ENCODE measurements around the gene WDR7. TPM values are rescaled to one million over a fixed set of nuclear protein-coding genes. Genes with fewer than 3 reads are reported as not detected.

WDR7 gene
- total RNA-seq, 2 experiments from 2014 or later: 28.8 to 30.5 TPM

DNA sequence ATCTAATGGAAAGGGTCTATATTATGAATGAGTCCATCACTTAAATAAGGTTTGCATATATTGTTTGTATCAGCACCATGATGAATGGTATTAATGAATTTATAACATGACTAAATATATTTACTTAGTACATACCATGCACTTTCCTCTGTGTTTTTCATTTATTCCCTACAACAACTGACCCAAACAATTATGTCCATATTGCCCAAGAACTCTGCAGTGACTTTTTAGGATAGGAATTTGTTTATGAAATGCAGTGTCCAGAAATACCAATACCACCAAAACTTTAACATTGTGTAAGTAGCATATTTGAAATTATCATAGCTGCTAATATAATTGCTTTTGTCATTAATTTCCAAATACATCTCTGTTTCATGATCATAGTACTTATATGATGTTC is 119.7 kb downstream of the WDR7 start:
- peaks cover 44% of the 10 kb centered on the region for H3K36me3 Mint-ChIP-seq (ENCODE audit: low read depth)
- ATAC-seq (ENCODE audit: poor library complexity): no peak
- H3K9me3 ChIP-seq (ENCODE audit: control insufficient read depth in 1 of 2, insufficient read depth in 1 of 2, low read length in 2 of 2): no peaks in the 10 kb centered on the region
- no peak overlapping the region for H3K4me3 ChIP-seq (ENCODE audit: low read length)
- no peak overlapping the region for H3K4me3 Mint-ChIP-seq
- no peaks in the 10 kb centered on the region for H3K9me3 Mint-ChIP-seq
- DNase-seq: no peak
- CTCF ChIA-PET: no interaction called here
- no peaks in the 10 kb centered on the region for H3K4me1 Mint-ChIP-seq (ENCODE audit: low read depth)
- no peaks in the 10 kb centered on the region for H3K27me3 ChIP-seq (ENCODE audit: control insufficient read depth in 1 of 2, insufficient read depth in 2 of 2, low read length in 2 of 2)
- H3K27ac ChIP-seq (ENCODE audit: low read depth in 1 of 2, low read length in 2 of 2): no peak overlapping the region
- TF ChIP-seq, protein P1, sequence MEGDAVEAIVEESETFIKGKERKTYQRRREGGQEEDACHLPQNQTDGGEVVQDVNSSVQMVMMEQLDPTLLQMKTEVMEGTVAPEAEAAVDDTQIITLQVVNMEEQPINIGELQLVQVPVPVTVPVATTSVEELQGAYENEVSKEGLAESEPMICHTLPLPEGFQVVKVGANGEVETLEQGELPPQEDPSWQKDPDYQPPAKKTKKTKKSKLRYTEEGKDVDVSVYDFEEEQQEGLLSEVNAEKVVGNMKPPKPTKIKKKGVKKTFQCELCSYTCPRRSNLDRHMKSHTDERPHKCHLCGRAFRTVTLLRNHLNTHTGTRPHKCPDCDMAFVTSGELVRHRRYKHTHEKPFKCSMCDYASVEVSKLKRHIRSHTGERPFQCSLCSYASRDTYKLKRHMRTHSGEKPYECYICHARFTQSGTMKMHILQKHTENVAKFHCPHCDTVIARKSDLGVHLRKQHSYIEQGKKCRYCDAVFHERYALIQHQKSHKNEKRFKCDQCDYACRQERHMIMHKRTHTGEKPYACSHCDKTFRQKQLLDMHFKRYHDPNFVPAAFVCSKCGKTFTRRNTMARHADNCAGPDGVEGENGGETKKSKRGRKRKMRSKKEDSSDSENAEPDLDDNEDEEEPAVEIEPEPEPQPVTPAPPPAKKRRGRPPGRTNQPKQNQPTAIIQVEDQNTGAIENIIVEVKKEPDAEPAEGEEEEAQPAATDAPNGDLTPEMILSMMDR (IDR thresholded peaks at IDR 0.05): no peak
- H3K36me3 ChIP-seq (ENCODE audit: insufficient read depth, low read length): peaks cover 12% of the 10 kb centered on the region
- no peak overlapping the region for H3K27ac Mint-ChIP-seq
- intact Hi-C loops (cut with DNase I, micrococcal nuclease): no loop called here
- POLR2A ChIA-PET: no interaction called here
- no peaks in the 10 kb centered on the region for H3K4me1 ChIP-seq (ENCODE audit: insufficient read depth, low read length)
- no peaks in the 10 kb centered on the region for H3K27me3 Mint-ChIP-seq

DNA sequence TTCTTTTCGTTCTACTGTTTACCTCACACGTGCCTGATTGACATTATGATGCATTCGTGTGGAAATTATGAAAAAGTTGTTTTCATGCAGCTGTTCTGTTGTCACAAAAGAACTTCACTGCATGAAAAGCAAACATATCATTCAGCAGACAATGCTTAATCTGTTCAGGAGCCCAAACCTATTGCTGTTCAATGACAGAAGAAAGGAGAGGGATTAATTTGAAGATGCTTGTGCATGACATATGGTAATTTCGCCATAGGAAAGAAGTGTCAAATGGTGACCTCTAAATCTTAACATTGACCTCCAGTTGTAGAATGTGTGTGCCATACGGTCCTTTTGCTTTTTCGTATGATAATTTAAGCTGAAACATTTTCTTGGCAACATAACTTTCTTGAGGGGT is 124.5 kb downstream of the WDR7 start:
- Histone ChIP-seq H3K4me1 (ENCODE audit: insufficient read depth, low read length) (no peaks in the 10 kb centered on the region), H3K36me3 (ENCODE audit: insufficient read depth, low read length) (peaks cover 12% of the 10 kb centered on the region), H3K27ac (ENCODE audit: low read depth in 1 of 2, low read length in 2 of 2) (no peak overlapping the region), H3K4me3 (ENCODE audit: low read length) (no peak overlapping the region), H3K9me3 (ENCODE audit: control insufficient read depth in 1 of 2, insufficient read depth in 1 of 2, low read length in 2 of 2) (no peaks in the 10 kb centered on the region), H3K27me3 (ENCODE audit: control insufficient read depth in 1 of 2, insufficient read depth in 2 of 2, low read length in 2 of 2) (no peaks in the 10 kb centered on the region)
- ATAC-seq (ENCODE audit: poor library complexity) (no peak), DNase-seq (no peak)
- Mint-ChIP-seq H3K4me3 (no peak overlapping the region), H3K9me3 (no peaks in the 10 kb centered on the region), H3K36me3 (ENCODE audit: low read depth) (peaks cover 28% of the 10 kb centered on the region), H3K27ac (no peak overlapping the region), H3K4me1 (ENCODE audit: low read depth) (no peaks in the 10 kb centered on the region), H3K27me3 (no peaks in the 10 kb centered on the region)
- CTCF ChIA-PET: no interaction called here
- intact Hi-C loops (cut with DNase I, micrococcal nuclease): no loop called here
- POLR2A ChIA-PET: no interaction called here
- TF ChIP-seq, protein P1 (IDR thresholded peaks at IDR 0.05): no peak

DNA sequence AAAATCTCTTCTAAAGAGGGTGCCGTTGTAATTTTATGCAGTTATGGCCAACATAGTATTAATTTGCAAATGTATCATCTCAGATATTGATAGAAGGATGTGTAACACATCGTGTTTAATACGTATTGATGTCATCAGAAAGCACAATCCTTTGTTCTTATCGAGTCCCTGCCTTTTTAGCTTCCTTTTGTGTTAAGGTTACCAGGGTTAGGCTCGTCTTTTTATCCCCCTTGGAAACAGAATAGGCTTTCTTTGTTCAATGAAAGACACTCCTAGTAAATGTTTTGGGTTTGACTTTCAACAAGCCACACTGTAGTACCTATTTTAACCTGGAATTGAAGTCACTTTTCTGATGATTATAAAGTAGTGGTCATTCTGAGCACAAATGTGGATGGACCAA is 136.2 kb downstream of the WDR7 start:
- no peaks in the 10 kb centered on the region for H3K4me1 Mint-ChIP-seq (ENCODE audit: low read depth)
- TF ChIP-seq, protein P1 (IDR thresholded peaks at IDR 0.05): no peak
- H3K4me3 Mint-ChIP-seq: no peak overlapping the region
- no peaks in the 10 kb centered on the region for H3K27me3 ChIP-seq (ENCODE audit: control insufficient read depth in 1 of 2, insufficient read depth in 2 of 2, low read length in 2 of 2)
- peaks cover 21% of the 10 kb centered on the region for H3K36me3 ChIP-seq (ENCODE audit: insufficient read depth, low read length)
- ChIA-PET CTCF (no interaction called here), POLR2A (no interaction called here)
- no peak for DNase-seq
- H3K36me3 Mint-ChIP-seq (ENCODE audit: low read depth): peaks cover 62% of the 10 kb centered on the region
- H3K9me3 Mint-ChIP-seq: no peaks in the 10 kb centered on the region
- no peaks in the 10 kb centered on the region for H3K9me3 ChIP-seq (ENCODE audit: control insufficient read depth in 1 of 2, insufficient read depth in 1 of 2, low read length in 2 of 2)
- H3K4me1 ChIP-seq (ENCODE audit: insufficient read depth, low read length): no peaks in the 10 kb centered on the region
- H3K4me3 ChIP-seq (ENCODE audit: low read length): no peak overlapping the region
- no peak overlapping the region for H3K27ac ChIP-seq (ENCODE audit: low read depth in 1 of 2, low read length in 2 of 2)
- no peak overlapping the region for H3K27ac Mint-ChIP-seq
- intact Hi-C loops (cut with DNase I, micrococcal nuclease): no loop called here
- ATAC-seq (ENCODE audit: poor library complexity): no peak
- no peaks in the 10 kb centered on the region for H3K27me3 Mint-ChIP-seq
